ENCODE results near the gene ARF6.
"Not testable (repeated sequence)": the region's sequence is repeated elsewhere in the genome, so short reads cannot be mapped to it uniquely, and the experiment has no call there.

The ARF6 gene

DNA sequence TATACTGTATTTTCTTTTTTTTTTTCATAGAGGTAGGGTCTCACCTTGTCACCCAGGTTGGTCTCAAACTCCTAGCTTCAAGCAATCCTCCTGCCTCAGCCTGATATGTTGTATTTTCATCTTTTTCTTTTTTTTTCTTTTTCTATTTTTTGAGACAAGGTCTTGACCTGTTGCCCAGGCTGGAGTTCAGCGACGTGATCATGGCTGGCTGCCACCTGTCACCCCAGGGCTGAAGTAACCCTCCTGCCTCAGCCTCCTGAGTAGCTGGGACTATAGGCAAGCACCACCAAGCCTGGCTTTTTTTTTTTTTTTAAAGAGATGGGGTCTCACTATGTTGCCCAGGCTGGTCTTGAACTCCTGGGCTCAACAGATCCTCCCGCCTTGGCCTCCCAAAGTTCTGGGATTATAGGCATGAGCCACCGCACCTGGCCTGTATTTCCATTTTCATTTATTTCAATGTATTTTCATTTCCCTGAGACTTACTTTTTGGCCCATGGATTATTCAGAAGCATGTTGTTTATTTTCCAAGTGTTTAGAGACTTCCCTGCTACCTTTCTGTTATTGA is 16.2 kb upstream of the ARF6 start:
- DNase-seq (ENCODE audit: low read depth), result no peak

DNA sequence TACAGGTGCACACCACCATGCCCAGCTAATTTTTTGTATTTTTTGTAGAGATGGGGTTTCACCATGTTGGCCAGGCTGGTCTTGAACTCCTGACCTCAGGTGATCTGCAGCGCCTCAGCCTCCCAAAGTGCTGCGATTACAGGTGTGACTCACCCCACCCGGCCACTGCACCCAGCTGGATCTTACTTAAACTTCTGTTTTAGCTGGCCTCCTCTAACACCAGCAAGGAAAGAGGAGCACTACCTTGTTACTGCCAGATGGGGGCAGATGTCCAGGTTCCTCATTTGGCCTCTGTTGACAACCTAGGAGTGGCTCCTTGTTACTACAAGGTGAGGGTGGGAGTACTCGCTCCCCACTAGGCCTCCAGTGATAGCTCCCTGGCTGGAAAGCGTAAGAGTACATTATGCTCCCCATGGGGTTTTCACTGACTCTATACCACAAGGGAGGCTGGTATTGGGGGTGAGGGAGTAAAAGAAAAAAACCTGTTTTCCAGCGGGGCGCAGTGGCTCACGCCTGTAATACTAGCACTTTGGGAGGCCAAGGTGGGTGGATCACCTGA is 13.2 kb upstream of the ARF6 start:
- peak; percentile 47 for DNase-seq (ENCODE audit: low read depth)

DNA sequence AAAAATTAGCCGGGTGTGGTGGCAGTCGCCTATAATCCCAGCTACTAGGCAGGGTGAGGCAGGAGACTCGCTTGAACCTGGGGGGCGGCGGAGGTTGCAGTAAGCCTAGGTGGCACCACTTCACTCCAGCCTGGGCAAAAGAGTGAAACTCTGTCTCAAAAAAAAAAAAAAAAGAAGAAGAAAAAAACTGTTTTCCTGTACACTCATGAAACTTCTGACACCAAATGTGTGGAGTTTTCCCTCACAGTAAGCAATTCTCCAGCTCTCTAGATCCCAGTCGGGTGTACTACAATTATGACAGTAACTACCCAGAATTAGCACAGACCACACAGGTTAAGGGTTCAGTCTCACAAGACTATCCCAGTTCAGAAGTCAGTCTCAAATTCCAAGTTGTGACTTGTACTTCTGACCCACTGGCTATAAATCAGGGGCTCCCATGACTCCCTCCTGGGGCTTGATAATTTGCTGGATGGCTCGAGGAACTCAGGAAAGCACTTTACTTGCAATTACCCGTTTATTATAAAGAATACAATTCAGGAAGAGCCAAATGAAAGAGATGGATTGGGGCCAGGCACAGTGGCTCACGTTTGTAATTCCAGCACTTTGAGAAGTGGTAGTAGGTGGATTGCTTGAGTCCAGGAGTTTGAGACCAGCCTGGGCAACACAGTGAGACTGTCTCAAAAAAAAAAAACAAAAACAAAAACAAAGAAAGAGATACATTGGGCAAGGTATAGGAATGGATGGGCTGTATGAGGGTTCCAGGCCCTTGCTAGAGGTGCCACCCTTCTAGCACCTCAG is 12.4 kb upstream of the ARF6 start:
- DNase-seq (ENCODE audit: low read depth), result no peak

DNA sequence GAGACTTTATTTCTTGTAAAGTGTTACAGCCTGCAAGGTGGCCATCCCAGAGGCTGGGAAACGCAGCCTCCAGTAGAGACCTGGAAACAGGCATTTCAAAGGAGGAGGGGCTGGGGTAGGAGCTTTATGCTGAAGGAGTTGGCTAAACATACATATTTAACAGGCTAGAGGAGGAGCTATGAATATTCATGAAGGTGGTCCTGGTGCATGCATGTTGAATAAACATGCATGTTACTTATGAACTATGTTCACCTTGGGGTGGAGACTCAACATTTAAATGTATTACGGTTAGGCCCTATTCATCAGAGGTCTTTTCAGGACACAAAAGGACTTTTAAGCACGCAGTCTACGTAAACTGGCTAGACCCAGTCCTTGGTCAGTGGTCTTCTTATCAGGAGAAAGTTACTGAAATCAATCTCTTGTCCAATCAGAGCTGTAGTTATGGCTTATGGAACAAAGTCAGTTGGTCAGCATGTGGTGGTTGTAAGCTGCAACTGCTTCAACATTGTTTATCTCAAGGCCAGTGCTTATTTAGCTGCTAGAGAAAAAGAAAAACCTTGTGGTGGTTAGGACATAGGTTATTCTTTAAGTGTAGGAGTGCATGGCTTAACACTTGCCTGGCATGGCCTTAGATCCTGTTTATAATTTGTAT is 11.4 kb upstream of the ARF6 start:
- DNase-seq (ENCODE audit: low read depth), result no peak

DNA sequence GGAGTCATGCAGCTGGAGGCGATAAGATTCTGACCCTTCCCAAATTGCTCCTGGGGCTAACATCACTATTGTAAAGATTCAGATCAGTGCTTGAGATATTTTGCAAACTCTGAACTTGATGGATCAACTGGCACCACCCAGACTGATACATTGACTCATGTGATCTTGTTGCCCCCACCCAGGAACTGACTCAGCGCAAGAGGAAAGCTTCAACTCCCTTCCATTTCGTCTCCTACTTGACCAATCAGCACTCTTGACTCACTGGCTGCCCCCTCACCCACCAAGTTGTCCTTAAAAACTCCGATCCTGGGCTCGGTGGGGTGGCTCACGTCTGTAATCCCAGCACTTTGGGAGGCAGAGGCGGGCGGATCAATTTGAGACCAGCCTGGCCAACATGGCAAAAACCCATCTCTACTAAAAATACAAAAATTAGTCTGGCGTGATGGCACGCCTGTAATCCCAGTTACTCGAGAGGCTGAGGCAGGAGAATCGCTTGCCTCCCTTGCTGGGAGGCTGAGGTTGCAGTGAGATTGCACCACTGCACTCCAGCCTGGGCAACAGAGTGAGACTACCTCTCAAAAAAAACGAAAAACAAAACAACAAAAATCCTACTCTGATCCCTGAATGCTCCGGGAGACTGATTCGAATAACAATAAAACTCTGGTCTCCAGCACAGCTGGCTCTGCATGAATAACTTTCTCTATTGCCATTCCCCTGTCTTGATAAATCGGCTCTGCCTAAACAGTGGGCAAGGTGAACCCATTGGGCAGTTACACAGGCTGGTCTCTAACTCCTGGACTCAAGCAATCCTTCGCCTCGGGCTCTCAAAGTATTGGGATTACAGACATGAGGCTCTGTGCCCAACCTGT is 9.8 kb upstream of the ARF6 start:
- peak; percentile 29 for DNase-seq (ENCODE audit: low read depth)

DNA sequence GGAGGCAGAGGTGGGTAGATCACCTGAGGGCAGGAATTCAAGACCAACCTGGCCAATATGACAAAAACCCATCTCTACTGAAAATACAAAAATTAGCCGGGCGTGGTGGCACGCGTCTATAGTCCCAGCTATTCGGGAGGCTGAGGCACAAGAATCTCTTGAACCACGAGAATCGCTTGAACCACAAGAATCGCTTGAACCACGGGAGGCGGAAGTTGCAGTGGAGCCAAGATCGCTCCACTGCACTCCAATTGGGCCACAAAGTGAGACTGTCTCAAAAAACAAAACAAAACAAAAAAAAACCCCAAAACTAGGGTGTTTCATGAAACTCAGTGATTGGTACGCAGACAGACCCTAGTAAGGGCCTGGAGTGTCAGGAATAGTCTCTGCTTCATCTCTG is 6.4 kb upstream of the ARF6 start:
- no peak for DNase-seq (ENCODE audit: low read depth)

DNA sequence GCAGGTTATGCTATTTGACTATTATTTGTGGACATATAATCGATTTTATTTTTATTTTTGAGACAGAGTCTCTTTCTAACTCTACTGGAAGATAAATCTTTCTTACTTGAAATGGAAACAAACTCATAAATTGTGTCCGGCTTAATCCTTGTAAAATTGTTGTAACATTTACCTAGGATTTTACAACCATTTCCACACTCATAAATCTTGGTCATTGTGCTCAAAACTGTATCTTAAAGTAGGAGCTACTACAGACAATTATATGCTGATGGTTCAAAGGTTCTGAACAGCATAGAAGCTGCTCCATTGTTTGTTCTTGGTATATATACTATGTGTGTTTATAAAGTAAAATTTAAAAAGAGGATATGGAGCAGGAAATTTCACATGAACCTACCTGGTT is 4.6 kb upstream of the ARF6 start:
- DNase-seq (ENCODE audit: low read depth), result no peak

DNA sequence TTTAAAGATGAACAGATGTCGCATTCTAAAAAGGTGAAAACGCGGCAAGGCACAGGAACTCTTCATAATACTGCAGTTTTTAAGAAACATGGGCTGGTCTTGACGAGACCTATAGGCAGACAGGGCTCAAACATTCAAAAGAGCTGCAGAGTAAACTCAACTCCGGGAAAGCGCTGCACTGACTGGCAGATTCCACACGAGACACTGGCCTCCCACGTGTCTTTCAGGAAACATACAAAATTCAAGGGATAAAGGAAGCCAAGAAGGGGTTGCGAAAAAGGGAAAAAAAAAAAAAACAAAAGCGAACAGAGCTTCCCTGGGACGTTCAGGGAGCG is 614 bp upstream of the ARF6 start:
- DNase-seq (ENCODE audit: low read depth), result peak; percentile 89

DNA sequence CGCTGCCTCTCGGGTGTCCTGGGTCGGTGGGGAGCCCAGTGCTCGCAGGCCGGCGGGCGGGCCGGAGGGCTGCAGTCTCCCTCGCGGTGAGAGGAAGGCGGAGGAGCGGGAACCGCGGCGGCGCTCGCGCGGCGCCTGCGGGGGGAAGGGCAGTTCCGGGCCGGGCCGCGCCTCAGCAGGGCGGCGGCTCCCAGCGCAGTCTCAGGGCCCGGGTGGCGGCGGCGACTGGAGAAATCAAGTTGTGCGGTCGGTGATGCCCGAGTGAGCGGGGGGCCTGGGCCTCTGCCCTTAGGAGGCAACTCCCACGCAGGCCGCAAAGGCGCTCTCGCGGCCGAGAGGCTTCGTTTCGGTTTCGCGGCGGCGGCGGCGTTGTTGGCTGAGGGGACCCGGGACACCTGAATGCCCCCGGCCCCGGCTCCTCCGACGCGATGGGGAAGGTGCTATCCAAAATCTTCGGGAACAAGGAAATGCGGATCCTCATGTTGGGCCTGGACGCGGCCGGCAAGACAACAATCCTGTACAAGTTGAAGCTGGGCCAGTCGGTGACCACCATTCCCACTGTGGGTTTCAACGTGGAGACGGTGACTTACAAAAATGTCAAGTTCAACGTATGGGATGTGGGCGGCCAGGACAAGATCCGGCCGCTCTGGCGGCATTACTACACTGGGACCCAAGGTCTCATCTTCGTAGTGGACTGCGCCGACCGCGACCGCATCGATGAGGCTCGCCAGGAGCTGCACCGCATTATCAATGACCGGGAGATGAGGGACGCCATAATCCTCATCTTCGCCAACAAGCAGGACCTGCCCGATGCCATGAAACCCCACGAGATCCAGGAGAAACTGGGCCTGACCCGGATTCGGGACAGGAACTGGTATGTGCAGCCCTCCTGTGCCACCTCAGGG is 679 bp downstream of the ARF6 start:
- DNase-seq (ENCODE audit: low read depth), result no peak

DNA sequence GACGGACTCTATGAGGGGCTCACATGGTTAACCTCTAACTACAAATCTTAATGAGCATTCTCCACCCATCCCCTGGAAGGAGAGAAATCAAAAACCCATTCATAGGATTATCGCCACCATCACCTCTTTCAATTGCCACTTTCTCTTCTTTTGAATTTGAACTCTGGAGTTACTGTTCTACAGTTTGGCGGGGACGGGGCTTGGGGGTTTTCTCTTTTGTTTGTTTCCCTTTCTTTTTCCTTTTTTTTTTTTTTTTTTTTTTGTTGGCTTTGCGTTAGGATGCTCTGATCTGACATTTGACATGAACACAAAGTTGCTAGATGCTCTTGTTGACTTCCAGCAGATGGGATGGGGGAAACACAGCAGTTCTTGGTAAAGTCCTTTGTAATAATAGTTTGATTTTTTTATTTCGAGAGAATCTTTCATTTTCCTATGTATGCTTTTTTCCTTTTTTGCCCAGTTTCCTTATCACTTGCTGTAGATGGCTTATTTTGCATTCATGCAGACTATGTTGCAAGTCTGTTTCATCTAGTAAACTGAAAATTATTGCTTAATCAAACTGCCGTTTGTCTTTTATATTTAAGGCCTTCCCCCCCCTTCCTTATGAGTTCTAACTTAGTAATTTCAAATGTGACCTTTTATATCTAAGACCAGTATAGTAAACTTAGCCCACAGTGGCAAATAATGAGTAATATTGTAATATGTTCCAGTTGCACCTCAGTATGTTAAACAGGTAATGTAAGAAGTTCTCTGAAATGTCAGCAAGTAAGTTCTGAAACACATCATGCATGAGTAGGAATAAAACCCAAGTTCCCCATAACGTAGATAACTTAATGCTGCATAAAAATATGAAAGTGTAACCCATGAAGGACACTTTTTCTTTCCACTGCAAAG is 1.6 kb downstream of the ARF6 start:
- DNase-seq (ENCODE audit: low read depth), result not testable (repeated sequence)

DNA sequence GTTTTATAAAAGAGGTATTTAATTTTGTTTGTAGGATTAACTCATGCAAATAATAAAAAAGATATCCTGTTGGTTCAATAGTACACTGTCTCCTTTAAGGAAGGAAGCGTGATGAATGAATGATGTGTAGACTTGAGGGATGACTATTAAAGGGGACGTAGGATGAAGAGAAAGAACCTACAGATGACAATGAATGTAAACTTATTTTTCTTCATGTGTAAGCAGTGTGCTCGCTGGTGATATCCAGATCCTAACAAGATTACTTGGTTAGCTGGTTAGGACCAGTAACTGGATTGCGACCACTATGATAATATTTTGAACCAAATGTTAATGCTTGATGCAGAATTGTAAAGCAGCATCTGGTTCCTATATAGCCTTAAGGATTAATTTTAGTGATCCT is 2.6 kb downstream of the ARF6 start:
- no peak for DNase-seq (ENCODE audit: low read depth)

DNA sequence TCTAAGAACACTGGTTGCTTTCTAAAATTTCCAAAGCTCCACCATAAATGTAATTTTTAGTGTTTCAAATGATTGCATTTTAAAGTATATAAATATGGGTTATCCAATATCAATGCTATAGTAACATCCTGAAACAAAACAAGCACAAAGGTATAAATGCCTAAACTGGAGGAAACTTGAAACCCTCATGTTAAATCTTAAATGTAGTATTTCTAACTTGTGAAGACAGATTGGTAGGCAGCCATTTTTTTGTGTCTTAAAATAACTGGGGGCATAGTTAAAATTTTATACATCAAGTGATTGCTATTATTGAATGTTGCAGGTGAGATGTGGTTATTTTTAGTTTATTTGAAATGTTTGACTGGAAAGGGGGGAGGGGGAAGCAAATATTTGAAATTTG is 3.4 kb downstream of the ARF6 start:
- DNase-seq (ENCODE audit: low read depth), result not testable (repeated sequence)

DNA sequence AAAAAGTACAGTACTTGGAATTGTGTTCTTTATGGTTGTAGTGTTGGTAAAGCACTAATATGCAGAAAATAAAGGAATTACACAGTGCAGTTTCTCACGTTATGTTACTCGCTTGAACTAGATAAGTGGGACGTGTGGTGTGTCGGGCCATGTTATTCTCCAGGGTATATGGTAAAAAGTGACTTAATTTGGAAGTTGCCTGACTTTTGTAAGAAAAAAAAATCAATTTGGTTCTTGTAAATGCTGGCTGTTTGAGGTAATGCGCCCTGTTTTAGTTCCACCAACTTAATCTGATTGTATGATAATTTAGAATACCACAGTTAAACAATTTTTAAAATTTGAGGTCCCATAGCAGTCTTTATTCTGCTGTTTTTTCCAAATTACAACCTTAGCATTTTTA is 4.1 kb downstream of the ARF6 start:
- DNase-seq (ENCODE audit: low read depth), result no peak

DNA sequence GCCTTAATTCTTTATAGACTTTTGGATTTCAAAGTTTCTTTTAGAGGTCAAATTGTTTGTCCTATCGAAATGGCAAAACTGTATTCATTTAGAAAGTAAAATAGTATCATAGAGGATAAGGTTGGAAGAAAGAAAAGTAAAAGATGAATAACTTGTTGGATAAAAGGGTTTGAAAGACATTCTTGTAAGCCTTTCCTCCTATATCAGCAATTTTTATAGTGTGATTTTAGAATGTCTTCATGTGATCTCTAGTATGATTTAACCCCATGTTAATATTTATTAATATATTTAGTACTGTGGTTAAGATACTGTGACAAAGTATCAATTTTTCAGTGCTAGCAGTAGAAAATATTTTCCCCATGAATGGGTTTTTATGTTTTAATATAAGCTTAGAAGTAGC is 4.5 kb downstream of the ARF6 start:
- DNase-seq (ENCODE audit: low read depth), result no peak

DNA sequence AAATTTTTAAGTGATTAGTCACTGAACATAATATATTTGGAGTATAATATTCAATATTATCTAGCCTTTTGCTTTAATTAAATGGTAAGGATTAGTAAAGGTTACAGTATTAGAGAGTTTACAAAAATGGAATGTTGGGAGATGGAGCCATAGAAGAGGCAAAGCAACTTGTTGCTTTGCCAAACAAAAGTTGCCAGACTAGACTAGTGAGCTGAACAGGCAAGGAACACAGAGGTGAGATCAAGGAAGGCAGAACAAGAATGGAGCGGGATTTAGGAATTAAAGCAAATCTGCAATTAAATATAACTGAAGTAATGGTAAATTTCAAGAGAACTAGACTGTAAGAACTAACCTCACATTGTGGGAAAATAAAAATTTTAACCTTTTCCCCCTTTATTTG is 5.1 kb downstream of the ARF6 start:
- DNase-seq (ENCODE audit: low read depth), result no peak

DNA sequence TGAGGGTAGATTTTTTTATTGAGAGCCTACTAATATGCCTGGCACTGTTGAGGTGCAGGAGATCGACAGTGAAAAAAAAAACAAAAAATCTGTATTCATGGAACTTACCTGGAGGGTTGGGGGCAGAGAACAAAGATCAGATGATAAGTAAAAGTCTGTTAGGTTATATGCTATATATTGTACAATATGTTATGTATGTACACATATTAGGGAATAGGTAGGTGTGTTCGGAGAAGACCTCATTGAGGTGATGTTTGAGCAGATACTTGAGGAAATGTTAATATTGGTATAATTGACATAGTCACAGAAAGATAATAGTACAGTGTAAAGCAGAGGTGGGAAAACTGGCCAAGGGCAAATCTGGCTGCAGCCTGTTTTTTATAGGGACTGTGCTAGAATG is 5.6 kb downstream of the ARF6 start:
- no peak for DNase-seq (ENCODE audit: low read depth)

DNA sequence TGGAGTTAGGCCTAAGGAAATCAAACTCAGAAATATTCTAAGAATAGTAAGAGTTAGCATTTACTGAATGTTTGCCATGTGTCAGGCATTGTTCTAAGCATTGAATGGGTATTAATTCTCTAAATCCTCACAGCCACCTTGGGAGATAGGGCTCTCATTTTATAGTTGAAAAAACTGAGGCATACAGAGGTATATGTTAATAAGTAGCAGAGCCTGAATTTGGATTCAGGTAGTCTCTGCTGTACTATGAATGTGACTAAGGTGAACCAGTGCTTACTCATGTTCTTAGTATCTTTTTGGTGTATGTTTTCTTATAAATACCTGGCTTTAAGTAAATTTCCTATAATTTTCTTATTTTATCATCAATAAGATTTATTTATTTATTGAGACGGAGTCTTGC is 8.1 kb downstream of the ARF6 start:
- DNase-seq (ENCODE audit: low read depth), result no peak

DNA sequence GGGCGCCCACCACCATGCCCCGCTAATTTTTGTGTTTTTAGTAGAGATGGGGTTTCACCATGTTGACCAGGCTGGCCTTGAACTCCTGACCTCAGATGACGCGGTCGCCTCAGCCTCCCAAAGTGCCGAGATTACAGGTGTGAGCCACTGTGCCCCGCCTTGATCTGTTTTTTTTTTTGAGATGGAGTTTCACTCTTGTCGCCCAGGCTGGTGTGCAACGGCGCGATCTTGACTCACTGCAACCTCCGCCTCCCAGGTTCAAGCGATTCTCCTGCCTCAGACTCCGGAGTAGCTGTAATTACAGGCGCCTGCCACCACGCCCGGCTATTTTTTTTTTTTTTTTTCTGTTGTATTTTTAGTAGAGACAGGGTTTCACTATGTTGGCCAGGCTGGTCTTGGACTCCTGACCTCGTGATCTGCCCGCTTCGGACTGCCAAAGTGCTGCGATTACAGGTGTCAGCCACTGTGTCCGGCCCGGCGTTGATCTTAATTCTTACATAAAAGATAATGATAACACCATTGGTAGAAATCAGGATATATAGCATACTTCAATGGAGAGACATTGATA is 9.9 kb downstream of the ARF6 start:
- DNase-seq (ENCODE audit: low read depth), result not testable (repeated sequence)

DNA sequence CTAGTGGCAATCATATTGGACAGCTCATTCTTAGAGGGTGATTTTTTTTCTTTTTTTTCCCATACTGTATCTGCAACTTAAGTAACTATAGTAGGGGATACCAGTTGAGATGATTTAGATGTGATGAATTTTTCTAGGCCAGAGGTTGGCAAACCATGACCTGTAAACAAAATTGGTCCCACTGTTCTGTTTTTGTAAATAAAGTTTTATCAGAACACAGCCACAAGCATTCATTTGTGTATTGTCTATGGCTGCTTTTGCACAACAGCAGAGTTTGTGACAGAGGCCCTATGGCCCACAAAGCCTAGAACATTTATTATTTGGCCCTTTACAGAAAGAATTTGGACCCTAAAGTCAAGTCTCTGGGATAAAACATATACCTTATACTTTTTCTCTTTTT is 11.4 kb downstream of the ARF6 start:
- DNase-seq (ENCODE audit: low read depth), result no peak

DNA sequence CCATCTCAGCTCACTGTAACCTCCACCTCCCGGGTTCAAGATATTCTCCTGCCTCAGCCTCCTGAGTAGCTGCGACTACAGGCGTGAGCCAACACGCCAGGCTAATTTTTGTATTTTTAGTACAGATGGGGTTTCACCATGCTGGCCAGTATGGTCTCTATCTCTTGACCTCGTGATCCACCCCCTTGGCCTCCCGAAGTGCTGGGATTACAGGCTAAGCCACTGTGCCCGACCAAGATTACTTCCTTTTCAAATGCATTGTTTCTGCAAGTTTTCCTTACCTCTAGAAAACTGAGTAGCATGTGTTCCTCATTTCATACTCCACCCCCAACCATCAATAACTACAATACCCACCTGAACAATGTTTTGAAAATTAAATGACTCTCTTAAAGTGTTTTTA is 13.1 kb downstream of the ARF6 start:
- no peak for DNase-seq (ENCODE audit: low read depth)

All from fibroblast of the conjunctiva (primary cell).